OCI-LY3 (cell line): ENCODE measurements around the gene PPME1.

ENCODE experiments used
- H2AFZ ChIP-seq: fragments of 200-600, 300-600 bp; shearing (Covaris generic); 2 replicates; pipeline ENCODE4 v1.6.0; 2014; ENCODE audit warnings: antibody characterized with exemption, low read depth, low read length
- H3K27ac ChIP-seq: fragments of 200-600, 300-600 bp; sonication (generic); 2 replicates; pipeline ENCODE4 v1.5.1; 2014; ENCODE audit warnings: mild to moderate bottlenecking, low read length, moderate library complexity, mixed read lengths
- H3K27me3 ChIP-seq: fragments of 200-600, 300-600 bp; sonication (generic); 2 replicates; pipeline ENCODE4 v1.6.1; 2014; ENCODE audit warnings: low read depth, low read length, mixed read lengths
- H3K36me3 ChIP-seq: fragments of 200-600, 300-600 bp; sonication (generic); replicated peaks from 2 replicates; pipeline ENCODE3; 2014; ENCODE audit warnings: low read depth, low read length, mixed read lengths
- H3K4me1 ChIP-seq: fragments of 300-600, 200-600 bp; sonication (generic); 2 replicates; pipeline ENCODE4 v1.6.1; 2014; ENCODE audit warnings: low read length, mixed read lengths
- H3K4me2 ChIP-seq: fragments of 200-600, 300-600 bp; sonication (generic); 2 replicates; pipeline ENCODE4 v1.6.1; 2014; ENCODE audit warnings: low read length, mixed read lengths
- H3K4me3 ChIP-seq: fragments of 300-600, 200-600 bp; sonication (generic); 2 replicates; pipeline ENCODE4 v1.5.1; 2014; ENCODE audit warnings: antibody characterized with exemption, mild to moderate bottlenecking, low read length, moderate library complexity
- H3K79me2 ChIP-seq: fragments of 300-600, 200-600 bp; shearing (Covaris generic); 2 replicates; pipeline ENCODE4 v1.6.1; 2014; ENCODE audit warnings: mild to moderate bottlenecking, low read length, mixed read lengths
- H3K9ac ChIP-seq: fragments of 300-600, 200-600 bp; shearing (Covaris generic); 2 replicates; pipeline ENCODE4 v1.6.0; 2014; ENCODE audit warnings: mild to moderate bottlenecking, low read length, moderate library complexity
- H3K9me3 ChIP-seq: fragments of 200-600, 300-600 bp; shearing (Covaris generic); 2 replicates; pipeline ENCODE4 v1.6.1; 2014; ENCODE audit warnings: low read length, mixed read lengths; ENCODE audit not compliant: insufficient read depth
- H4K20me1 ChIP-seq: fragments of 200-600, 300-600 bp; sonication (generic); 2 replicates; pipeline ENCODE4 v1.6.1; 2016; ENCODE audit warnings: low read length, mixed read lengths; ENCODE audit not compliant: insufficient read depth
- CTCF ChIP-seq: fragments of 200-600, 300-600 bp; sonication (generic); IDR thresholded peaks from 2 replicates; pipeline ENCODE4 v1.5.1; 2014; ENCODE audit warnings: antibody characterized with exemption, low read length, low read depth
- EZH2phosphoT487 ChIP-seq: fragments of 200-600 bp; shearing (Covaris generic); IDR thresholded peaks from 2 replicates; pipeline ENCODE4 v1.6.1; 2018; ENCODE audit warnings: antibody characterized with exemption, mixed run types, low read depth

The PPME1 gene

GRCh38 chr11:74159642-74160041 lies 11.4 kb upstream of the PPME1 start:
- peaks cover 26% of the 10 kb centered on the region for H3K36me3 ChIP-seq
- peaks cover 10% of the 10 kb centered on the region for H3K4me1 ChIP-seq
- no peak overlapping the region for H3K4me3 ChIP-seq
- TF ChIP-seq CTCF: no peak
- TF ChIP-seq EZH2phosphoT487: no peak
- no peak overlapping the region for H3K27ac ChIP-seq
- no peak overlapping the region for H3K4me2 ChIP-seq
- H2AFZ ChIP-seq: no peak overlapping the region
- no peaks in the 10 kb centered on the region; the same call in 1 of the 2 replicates for H3K79me2 ChIP-seq
- H4K20me1 ChIP-seq: no peaks in the 10 kb centered on the region
- H3K9ac ChIP-seq: no peak overlapping the region
- H3K27me3 ChIP-seq: no peaks in the 10 kb centered on the region
- no peaks in the 10 kb centered on the region for H3K9me3 ChIP-seq

GRCh38 chr11:74162681-74163467 lies 8.2 kb upstream of the PPME1 start:
- H3K27me3 ChIP-seq: no peaks in the 10 kb centered on the region
- no peaks in the 10 kb centered on the region for H4K20me1 ChIP-seq
- H3K9ac ChIP-seq: no peak overlapping the region
- no peak overlapping the region for H3K4me3 ChIP-seq
- no peaks in the 10 kb centered on the region for H3K9me3 ChIP-seq
- no peak overlapping the region for H2AFZ ChIP-seq
- peak overlapping the region; percentile 6 for H3K27ac ChIP-seq
- H3K36me3 ChIP-seq: peaks cover 45% of the 10 kb centered on the region
- no peaks in the 10 kb centered on the region; the same call in 1 of the 2 replicates for H3K79me2 ChIP-seq
- peaks cover 10% of the 10 kb centered on the region for H3K4me1 ChIP-seq
- no peak for TF ChIP-seq EZH2phosphoT487
- H3K4me2 ChIP-seq: no peak overlapping the region

GRCh38 chr11:74168838-74169237 lies 2.3 kb upstream of the PPME1 start:
- H3K9me3 ChIP-seq: no peaks in the 10 kb centered on the region
- H2AFZ ChIP-seq: no peak overlapping the region
- no peak overlapping the region for H3K27ac ChIP-seq
- H4K20me1 ChIP-seq: no peaks in the 10 kb centered on the region
- H3K36me3 ChIP-seq: peaks cover 36% of the 10 kb centered on the region
- no peak for TF ChIP-seq EZH2phosphoT487
- TF ChIP-seq CTCF: no peak
- peaks cover 45% of the 10 kb centered on the region for H3K79me2 ChIP-seq
- H3K4me1 ChIP-seq: peaks cover 23% of the 10 kb centered on the region
- H3K4me3 ChIP-seq: no peak overlapping the region
- H3K9ac ChIP-seq: no peak overlapping the region
- H3K27me3 ChIP-seq: no peaks in the 10 kb centered on the region
- H3K4me2 ChIP-seq: 0 out of 2 replicates have a peak overlapping the region, but pooled peaks have one; percentile 95

GRCh38 chr11:74169738-74170458 lies 1.2 kb upstream of the PPME1 start:
- Histone ChIP-seq H3K4me2 (peak overlapping the region; percentile 95), H3K79me2 (peaks cover 53% of the 10 kb centered on the region), H3K27ac (peak overlapping the region; percentile 69), H3K4me1 (peaks cover 23% of the 10 kb centered on the region), H3K9ac (peak overlapping the region; percentile 94), H3K9me3 (no peaks in the 10 kb centered on the region), H3K36me3 (peaks cover 32% of the 10 kb centered on the region), H3K27me3 (no peaks in the 10 kb centered on the region), H3K4me3 (peak overlapping the region; percentile 95), H2AFZ (peak overlapping the region; percentile 96), H4K20me1 (no peaks in the 10 kb centered on the region)
- TF ChIP-seq CTCF (no peak), EZH2phosphoT487 (no peak)
